HCT116 (cell line): ENCODE results near the gene USP17L30. TPM values are rescaled to one million over a fixed set of nuclear protein-coding genes. Genes with fewer than 3 reads are reported as not detected.
"Not testable (repeated sequence)": the region's sequence is repeated elsewhere in the genome, so short reads cannot be mapped to it uniquely, and the experiment has no call there.

ENCODE experiments used
- ATAC-seq: fragments of 200-7000 bp; cut with Tn5 transposase; 2 replicates; pipeline ENCODE4 v1.9.1; 2020; ENCODE audit warnings: mild to moderate bottlenecking, moderate library complexity
- Bru-seq: library from RNA; stranded (reverse); fragments of 400-500 nt; gene quantifications from one replicate; lab custom pipeline; 2021; lab: Mats Ljungman, UMichigan
- BruChase-seq, 2 experiments: library from RNA; stranded (reverse); fragments of 400-500 nt; gene quantifications; one replicate each; lab custom pipeline; 2021; lab: Mats Ljungman, UMichigan
- BruUV-seq: library from RNA; stranded (reverse); fragments of 400-500 nt; replicated peaks from 2 replicates; lab custom pipeline; 2021; lab: Mats Ljungman, UMichigan
- CTCF ChIA-PET: fragments of 300-600 bp; sonication (Branson Sonifier 250); formaldehyde crosslinking; loops from one replicate; lab custom pipeline; 2021; ENCODE audit warnings: antibody characterized with exemption; lab: Charles Lee
- POLR2A ChIA-PET: fragments of 300-600, 350-600 bp; sonication (Branson Sonifier 250); formaldehyde crosslinking; loops from one replicate; lab custom pipeline; 2021; ENCODE audit warnings: antibody characterized with exemption; lab: Charles Lee
- RAD21 ChIA-PET, 2 experiments: fragments of 300-600 bp; sonication (Branson Sonifier 250); formaldehyde crosslinking; loops; one replicate each; lab custom pipeline; 2023; ENCODE audit warnings: low total read pairs in 2 of 2; ENCODE audit not compliant: uncharacterized antibody in 2 of 2, unreplicated experiment in 2 of 2, low non-redundant PET in 1 of 2; lab: Charles Lee
- DNase-seq: peaks from one replicate; pipeline ENCODE4 v3.0.0-alpha.2; 2010; ENCODE audit warnings: low read depth, low spot score
- H2AFZ ChIP-seq: fragments of 200-600 bp; shearing (Covaris generic), sonication (generic); 2 replicates; pipeline ENCODE4 v1.6.1; 2017; ENCODE audit warnings: low read depth, mixed run types, mixed read lengths, antibody characterized with exemption, low read length; ENCODE audit not compliant: poor library complexity, severe bottlenecking
- H3K27ac ChIP-seq: 2 replicates; pipeline ENCODE4 v1.5.1; 2012; ENCODE audit warnings: low read depth, low read length
- H3K27me3 ChIP-seq: fragments of 200-600 bp; sonication (generic); 2 replicates; pipeline ENCODE4 v1.6.1; 2016; ENCODE audit warnings: mixed run types, low read length, mixed read lengths; ENCODE audit not compliant: insufficient read depth
- H3K36me3 ChIP-seq, 2 experiments: fragments of 200-500 bp in 1 of 2; fragments of 200-600 bp in 1 of 2; sonication (Bioruptor generic) in 1 of 2; sonication (generic) in 1 of 2; 2 replicates each; pipeline versions ENCODE4 v1.5.1 to v1.6.1; 2014 to 2016; ENCODE audit warnings: low read length in 2 of 2, inconsistent platforms in 1 of 2, mixed read lengths in 1 of 2, mixed run types in 1 of 2; ENCODE audit not compliant: insufficient read depth in 2 of 2, control insufficient read depth in 1 of 2
- H3K4me1 ChIP-seq, 2 experiments: fragments of 200-600 bp in 1 of 2; sonication (generic) in 1 of 2; 2 replicates each; pipeline versions ENCODE4 v1.5.1 to v1.6.1; 2012 to 2017; ENCODE audit warnings: low read length in 2 of 2, inconsistent platforms in 1 of 2, mild to moderate bottlenecking in 1 of 2, mixed read lengths in 1 of 2, mixed run types in 1 of 2, moderate library complexity in 1 of 2; ENCODE audit not compliant: insufficient read depth in 2 of 2, control insufficient read depth in 1 of 2
- H3K4me2 ChIP-seq: fragments of 200-600 bp; sonication (generic); 2 replicates; pipeline ENCODE4 v1.6.1; 2017; ENCODE audit warnings: mixed run types, low read length, mixed read lengths
- H3K4me3 ChIP-seq, 2 experiments: fragments of 200-600 bp in 1 of 2; sonication (generic) in 1 of 2; replicated peaks in 1 of 2; 2 replicates each; pipeline ENCODE4 v1.5.1; 2011 to 2016; ENCODE audit warnings: low read length in 2 of 2, control low read depth in 1 of 2, low read depth in 1 of 2, mild to moderate bottlenecking in 1 of 2, mixed read lengths in 1 of 2, mixed run types in 1 of 2
- H3K79me2 ChIP-seq: fragments of 200-600 bp; sonication (generic); 2 replicates; pipeline ENCODE4 v1.6.1; 2017; ENCODE audit warnings: mild to moderate bottlenecking, mixed run types, low read length, moderate library complexity, mixed read lengths; ENCODE audit not compliant: insufficient read depth
- H3K9ac ChIP-seq: fragments of 200-600 bp; sonication (generic); 2 replicates; pipeline ENCODE4 v1.6.1; 2016; ENCODE audit warnings: low read length, mixed read lengths
- H3K9me2 ChIP-seq: fragments of 200-600 bp; sonication (generic), shearing (Covaris generic); 2 replicates; pipeline ENCODE4 v1.6.1; 2017; ENCODE audit warnings: mixed run types, mild to moderate bottlenecking, moderate library complexity; ENCODE audit not compliant: insufficient read depth
- H3K9me3 ChIP-seq, 2 experiments: fragments of 200-500 bp in 1 of 2; fragments of 200-600 bp in 1 of 2; sonication (Bioruptor generic) in 1 of 2; sonication (generic) in 1 of 2; 2 replicates each; pipeline ENCODE4 v1.6.1; 2014 to 2017; ENCODE audit warnings: low read length in 2 of 2, mixed read lengths in 2 of 2, inconsistent platforms in 1 of 2, low read depth in 1 of 2, mild to moderate bottlenecking in 1 of 2, mixed run types in 1 of 2, moderate library complexity in 1 of 2; ENCODE audit not compliant: control insufficient read depth in 1 of 2, insufficient read depth in 1 of 2
- H4K20me1 ChIP-seq: fragments of 200-600 bp; sonication (generic), shearing (Covaris generic); 2 replicates; pipeline ENCODE4 v1.6.1; 2017; ENCODE audit warnings: mixed run types, mild to moderate bottlenecking, moderate library complexity; ENCODE audit not compliant: insufficient read depth
- intact Hi-C: fragments of 100-400 bp; cut with micrococcal nuclease; formaldehyde crosslinking; loops from 2 replicates; pipeline ENCODE4 v1.10.0; 2022
- long read RNA-seq: library from polyadenylated mRNA; unstranded; transcript quantifications from one replicate; pipeline ENCODE4 v2.0.0, GENCODE V29; 2021; ENCODE audit not compliant: unreplicated experiment
- polyA plus RNA-seq: library from polyadenylated mRNA; unstranded; fragments of >200 nt; gene quantifications from 2 replicates; pipeline ENCODE4 v1.2.1, GENCODE V29; 2012; ENCODE audit warnings: missing spikeins
- total RNA-seq: library from RNA; stranded (reverse); gene quantifications from one replicate; pipeline ENCODE4 v1.2.1, GENCODE V29; 2021; ENCODE audit not compliant: unreplicated experiment

The USP17L30 gene
- total RNA-seq (not detected), Bru-seq, nascent RNA (not detected), BruChase-seq, experiment 1, labeled RNA remaining after a 6-hour chase (not detected), BruChase-seq, experiment 2, labeled RNA remaining after a 2-hour chase (not detected)
- polyA plus RNA-seq = not detected in 2 replicates
- long read RNA-seq = 0 reads

- H2AFZ ChIP-seq, H3K9me3 ChIP-seq, H3K27me3 ChIP-seq, H3K4me1 ChIP-seq, RAD21 ChIA-PET, POLR2A ChIA-PET, H3K9me2 ChIP-seq, H4K20me1 ChIP-seq, H3K36me3 ChIP-seq, H3K79me2 ChIP-seq, ATAC-seq, BruUV-seq, H3K27ac ChIP-seq, intact Hi-C loops, H3K4me3 ChIP-seq, H3K9ac ChIP-seq, CTCF ChIA-PET, DNase-seq, H3K4me2 ChIP-seq: not testable (repeated sequence)
Measured at GRCh38 chr4:9362829-9363228, at the start of gene USP17L30. TSS of gene USP17L30 (plus strand) at chr4:9363129. CDS start at chr4:9363129, 0 bp downstream.

GRCh38 chr4:9324191-9324590 lies 38.7 kb upstream of the USP17L30 start:
- CTCF ChIA-PET, H2AFZ ChIP-seq, H3K36me3 ChIP-seq, H3K79me2 ChIP-seq, intact Hi-C loops, DNase-seq, ATAC-seq, H3K27ac ChIP-seq, BruUV-seq, H3K9me3 ChIP-seq, H3K27me3 ChIP-seq, H3K4me3 ChIP-seq, RAD21 ChIA-PET, H3K4me1 ChIP-seq, H3K9ac ChIP-seq, H3K4me2 ChIP-seq, H4K20me1 ChIP-seq, H3K9me2 ChIP-seq, POLR2A ChIA-PET: not testable (repeated sequence)

GRCh38 chr4:9324865-9325264 lies 38.1 kb upstream of the USP17L30 start, which contains the start of gene USP17L24:
TSS of gene USP17L24 (plus strand) at chr4:9325165. CDS start at chr4:9325165, 0 bp downstream.
- H3K4me3 ChIP-seq, BruUV-seq, H3K4me1 ChIP-seq, H3K27me3 ChIP-seq, DNase-seq, H3K79me2 ChIP-seq, H3K4me2 ChIP-seq, RAD21 ChIA-PET, ATAC-seq, POLR2A ChIA-PET, H3K27ac ChIP-seq, H3K9me2 ChIP-seq, H2AFZ ChIP-seq, H3K36me3 ChIP-seq, H3K9me3 ChIP-seq, intact Hi-C loops, H4K20me1 ChIP-seq, H3K9ac ChIP-seq, CTCF ChIA-PET: not testable (repeated sequence)

- POLR2A ChIA-PET, RAD21 ChIA-PET: not testable (repeated sequence)
Measured at GRCh38 chr4:9329611-9330010, 33.3 kb upstream of the USP17L30 start, which contains the start of gene USP17L25. TSS of gene USP17L25 (plus strand) at chr4:9329911. CDS start at chr4:9329911, 0 bp downstream.

More at GRCh38 chr4:9329611-9330010, 33.3 kb upstream of the USP17L30 start, which contains the start of gene USP17L25:
- H3K9me2 ChIP-seq, H3K4me3 ChIP-seq, H2AFZ ChIP-seq, H3K9me3 ChIP-seq, H3K4me2 ChIP-seq, H3K36me3 ChIP-seq, H3K27ac ChIP-seq, CTCF ChIA-PET, ATAC-seq, BruUV-seq, H3K27me3 ChIP-seq, intact Hi-C loops, DNase-seq, H4K20me1 ChIP-seq, H3K9ac ChIP-seq, H3K4me1 ChIP-seq, H3K79me2 ChIP-seq: not testable (repeated sequence)
